GM18873 (cell line): ENCODE measurements around the gene CLSTN2.

Experiments
- ATAC-seq: cut with Tn5 transposase; IDR thresholded peaks from one replicate; pipeline ENCODE4 v1.9.1; 2021; ENCODE audit warnings: mild to moderate bottlenecking, moderate library complexity, moderate number of reproducible peaks; ENCODE audit not compliant: unreplicated experiment, low FRiP score

Gene CLSTN2

DNA sequence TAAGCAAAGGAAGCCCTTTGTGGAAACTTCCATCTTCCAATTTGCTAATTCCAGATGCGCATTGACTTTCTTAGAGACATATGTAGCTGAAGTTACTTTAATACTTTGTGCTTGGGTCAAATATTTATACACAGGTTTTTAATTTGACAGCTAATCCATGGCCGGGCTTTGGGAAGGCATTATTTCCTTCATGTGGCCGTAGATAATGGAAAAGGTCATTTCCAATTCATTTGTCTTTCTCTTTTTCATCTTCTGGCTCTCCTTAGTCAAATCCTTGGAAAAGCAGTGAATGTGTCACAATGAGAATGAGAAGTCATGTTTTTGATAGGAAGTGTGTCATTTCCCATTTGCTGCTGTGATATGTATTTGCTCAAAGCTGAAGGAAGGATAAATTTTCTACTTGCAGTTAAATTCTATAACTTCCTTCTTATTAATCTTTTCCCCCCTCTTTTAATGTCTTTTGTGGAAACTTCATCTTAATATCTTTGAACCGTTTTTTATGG, 323.3 kb downstream of the CLSTN2 start:
- ATAC-seq = no peak

DNA sequence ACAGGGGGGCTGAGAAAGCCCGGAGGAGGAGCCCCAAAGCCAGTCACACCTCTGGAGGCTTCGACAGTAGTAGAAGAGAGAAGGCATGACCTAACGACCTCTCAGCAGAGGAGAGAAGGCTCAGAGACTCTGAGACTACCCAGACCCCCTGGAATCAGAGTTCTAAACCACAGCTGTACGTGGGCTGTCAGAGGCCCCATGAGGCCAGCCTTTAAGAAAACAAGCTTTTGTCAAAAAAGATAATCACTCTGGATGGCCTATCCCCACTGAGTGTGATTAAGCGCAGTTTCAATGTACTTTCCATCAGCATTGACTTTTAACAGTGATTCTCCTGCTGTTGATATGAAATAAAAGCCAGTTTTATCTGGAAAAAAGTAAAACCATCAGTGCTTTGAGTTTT, 330.3 kb downstream of the CLSTN2 start:
- ATAC-seq = no peak

DNA sequence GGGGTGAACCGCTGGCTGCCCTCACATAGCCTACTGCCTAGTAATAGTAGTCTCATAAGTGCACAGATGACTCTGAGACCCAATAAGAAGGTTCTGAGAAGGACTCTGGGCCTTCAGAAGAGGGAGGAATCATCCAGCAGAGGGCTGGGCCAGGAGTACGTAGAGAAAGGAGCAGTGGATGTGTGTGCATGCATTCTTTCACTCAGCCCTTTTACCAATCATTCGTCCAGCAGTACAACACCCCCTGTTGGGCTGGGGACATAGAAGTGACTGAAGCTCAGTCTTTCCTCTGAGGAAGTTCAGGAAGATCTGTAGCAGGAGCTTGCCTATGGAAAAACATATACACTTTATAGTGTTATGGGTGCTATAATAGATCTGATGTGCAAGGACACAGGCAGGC, 333.1 kb downstream of the CLSTN2 start:
- ATAC-seq = no peak

DNA sequence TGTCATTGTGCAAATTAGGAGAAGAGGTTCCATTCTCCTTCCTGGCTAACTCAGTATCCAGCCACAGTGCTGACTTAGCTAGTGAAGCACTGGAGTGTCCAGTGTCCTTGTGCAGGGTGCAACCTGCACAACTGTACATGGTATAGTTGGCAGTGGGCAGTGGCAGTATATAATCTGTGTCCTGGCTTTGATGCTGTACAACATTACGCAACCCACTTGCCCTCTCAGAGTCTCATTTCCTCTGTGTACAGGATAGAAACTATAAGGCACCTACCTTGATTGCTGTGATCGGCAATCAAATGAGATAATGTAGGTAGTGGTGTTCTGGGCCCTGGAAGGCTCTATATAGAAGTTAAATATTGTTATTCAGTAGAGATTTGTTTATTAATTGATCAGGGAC, 333.6 kb downstream of the CLSTN2 start:
- ATAC-seq = no peak

- no peak for ATAC-seq
Measured at GRCh38 chr3:140270329-140270728, 335.3 kb downstream of the CLSTN2 start.

GRCh38 chr3:140273542-140274195, 338.7 kb downstream of the CLSTN2 start:
- no peak for ATAC-seq

DNA sequence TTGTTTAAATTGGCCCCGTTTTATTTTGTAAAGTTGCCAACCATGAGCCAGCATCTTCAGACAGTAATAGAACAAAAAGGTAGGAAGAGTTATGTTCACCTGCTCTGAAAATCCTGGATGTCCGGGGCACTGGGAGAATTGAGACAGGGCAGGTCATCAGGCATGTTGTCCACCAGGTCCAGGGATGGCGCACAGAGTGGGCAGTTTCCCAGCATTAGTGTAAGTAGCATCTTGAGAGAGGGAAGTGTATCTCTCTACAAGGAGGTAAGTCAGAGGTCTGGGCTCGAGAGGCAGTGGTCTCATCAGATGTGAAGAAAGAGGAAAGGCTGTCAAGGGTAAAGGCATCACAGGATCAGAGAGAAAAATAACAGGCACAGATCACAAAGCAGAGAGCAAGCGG, 339.4 kb downstream of the CLSTN2 start:
- no peak for ATAC-seq

GRCh38 chr3:140276703-140277102, 341.7 kb downstream of the CLSTN2 start:
- no peak for ATAC-seq

DNA sequence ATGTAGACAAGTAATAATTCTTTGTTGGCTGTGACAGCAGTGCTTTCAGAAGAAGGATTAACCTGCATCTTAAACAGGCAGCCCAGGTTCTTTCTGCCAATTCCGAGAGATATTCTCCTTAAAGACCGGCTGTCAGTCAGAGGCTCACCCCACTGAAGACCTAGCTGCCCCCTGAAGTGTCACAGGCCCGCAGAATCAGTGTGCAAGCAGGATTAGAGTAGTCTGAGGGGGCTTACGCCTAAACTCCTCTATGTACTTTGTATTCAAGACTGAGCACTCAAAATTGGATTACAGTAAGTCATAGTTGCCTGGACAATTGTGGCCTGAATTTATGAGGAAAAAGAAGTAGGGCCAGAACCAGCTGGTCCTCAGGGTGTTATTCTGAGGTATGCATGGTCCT, 342.9 kb downstream of the CLSTN2 start:
- ATAC-seq = no peak

DNA sequence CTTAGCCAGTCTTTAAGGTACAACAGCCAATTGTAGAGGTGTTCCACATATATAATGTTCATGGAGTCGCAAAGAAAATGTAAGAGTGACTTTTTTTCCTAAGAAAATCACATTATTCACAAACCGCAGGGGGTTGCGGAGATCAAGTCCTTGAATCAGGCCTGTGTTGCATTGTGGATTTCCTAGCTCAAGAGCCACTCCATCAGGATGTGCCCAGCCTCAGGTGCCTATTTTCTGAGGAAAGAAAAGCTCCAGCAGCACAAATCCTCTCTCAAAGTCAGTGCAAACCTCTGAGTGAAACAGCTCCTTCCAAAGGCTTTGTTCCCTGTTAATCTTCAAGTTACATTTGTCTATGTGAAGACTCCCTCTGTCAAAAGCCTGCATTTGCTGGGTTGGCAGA, 349.4 kb downstream of the CLSTN2 start:
- no peak for ATAC-seq

GRCh38 chr3:140285380-140285779, 350.4 kb downstream of the CLSTN2 start:
- no peak for ATAC-seq

GRCh38 chr3:140288595-140288994, 353.6 kb downstream of the CLSTN2 start:
- no peak for ATAC-seq

DNA sequence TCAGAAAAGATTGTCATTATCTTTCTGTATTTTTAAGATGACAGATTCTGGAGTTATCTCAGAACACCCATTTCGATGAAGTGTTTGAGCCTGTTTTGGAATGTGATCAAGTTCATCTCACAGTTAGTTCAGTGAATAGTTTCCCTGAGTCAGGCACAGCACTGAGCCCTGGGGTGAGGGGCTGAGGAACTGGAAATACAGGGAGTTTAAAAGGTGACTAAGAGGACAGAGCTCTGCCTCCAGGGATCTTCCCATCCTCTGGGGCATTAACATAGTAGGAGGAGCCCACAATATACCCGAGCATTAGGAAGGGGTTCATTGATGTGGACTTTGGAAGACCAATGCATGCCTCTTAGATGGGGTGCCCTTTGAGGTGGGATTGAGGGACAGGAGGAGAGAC, 355.1 kb downstream of the CLSTN2 start:
- ATAC-seq = no peak

GRCh38 chr3:140292170-140292569, 357.2 kb downstream of the CLSTN2 start:
- no peak for ATAC-seq

- no peak for ATAC-seq
Measured at GRCh38 chr3:140292684-140293083, 357.7 kb downstream of the CLSTN2 start.

DNA sequence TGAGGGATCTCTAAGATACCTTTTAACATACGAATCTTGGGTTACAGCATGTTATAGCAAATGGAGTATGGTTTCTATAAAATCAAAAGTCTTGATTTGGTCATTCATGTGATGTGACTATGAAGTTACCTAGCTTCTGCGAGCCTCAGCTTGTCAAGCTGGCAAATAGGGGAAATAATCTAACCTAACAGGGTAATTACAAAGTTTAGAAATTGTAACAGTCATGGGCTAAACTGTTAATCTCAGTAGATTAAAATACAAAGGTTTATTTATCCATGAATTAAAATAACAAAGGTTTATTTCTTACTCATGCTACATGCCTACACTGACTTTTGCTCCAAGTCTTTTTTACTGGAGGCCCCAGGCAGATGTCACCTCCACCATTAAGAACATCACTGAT, 359.1 kb downstream of the CLSTN2 start:
- ATAC-seq = no peak

DNA sequence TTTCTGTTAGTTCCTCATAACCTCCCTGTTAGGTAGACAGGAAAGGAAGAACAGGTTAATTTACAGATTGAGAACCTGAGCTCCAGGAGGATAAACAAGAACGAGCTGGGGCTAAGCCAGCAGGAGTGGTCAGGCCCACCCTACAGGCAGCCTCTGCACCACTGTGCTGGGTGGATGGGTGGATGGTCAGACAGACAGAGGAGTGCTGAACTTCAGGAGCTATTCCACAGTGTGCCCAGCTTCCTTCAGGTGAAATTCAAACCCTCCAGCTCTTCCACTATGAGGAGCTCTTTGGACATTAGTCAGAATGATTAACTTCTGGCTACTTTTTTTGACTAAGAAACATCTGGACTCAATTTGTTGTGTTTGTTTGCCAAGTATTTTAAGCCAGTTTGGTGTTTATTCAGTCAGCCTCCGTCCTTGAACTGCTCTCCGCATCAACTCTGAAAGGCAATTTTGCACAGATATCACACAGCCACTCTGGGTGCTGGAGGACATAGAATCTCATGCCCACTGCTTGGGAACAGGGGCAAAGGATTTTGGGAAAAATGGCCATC, 361.9 kb downstream of the CLSTN2 start:
- no peak for ATAC-seq

- ATAC-seq = no peak
Measured at GRCh38 chr3:140298043-140298442, 363.1 kb downstream of the CLSTN2 start.

DNA sequence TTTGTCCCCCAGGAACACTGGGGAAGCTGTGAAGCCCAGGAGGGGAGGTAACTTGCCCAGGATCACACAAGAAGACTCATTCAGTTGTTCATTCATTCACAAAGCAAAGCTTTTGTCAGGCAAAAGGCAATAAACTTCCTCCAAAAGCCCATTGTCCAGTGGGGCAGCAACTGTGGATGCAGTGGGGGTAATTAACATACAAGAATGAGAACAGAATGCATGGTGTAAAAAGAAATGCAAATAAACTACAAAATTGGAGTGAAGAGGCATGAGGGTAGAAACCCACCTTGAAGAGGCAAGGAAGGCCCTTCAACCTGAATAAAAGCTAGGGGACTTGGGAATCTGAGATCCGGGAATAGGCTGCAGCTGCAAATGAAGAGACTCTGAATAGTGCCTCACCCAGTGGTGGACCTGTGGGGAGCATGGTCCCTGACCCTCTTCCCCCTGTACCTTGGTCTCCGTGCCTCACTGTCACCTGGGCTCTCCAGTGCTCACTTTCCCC, 363.6 kb downstream of the CLSTN2 start:
- no peak for ATAC-seq

- ATAC-seq = no peak
Measured at GRCh38 chr3:140303875-140304274, 368.9 kb downstream of the CLSTN2 start.

GRCh38 chr3:140308535-140308934, 373.6 kb downstream of the CLSTN2 start:
- no peak for ATAC-seq

GRCh38 chr3:140311428-140311827, 376.4 kb downstream of the CLSTN2 start:
- no peak for ATAC-seq
